NCI-H1092 (cell line): ENCODE results near the gene SLC5A5.

ENCODE experiments used
- DNase-seq: peaks from one replicate; lab custom pipeline; 2025; lab: John Stamatoyannopoulos, UW

SLC5A5 gene

DNA sequence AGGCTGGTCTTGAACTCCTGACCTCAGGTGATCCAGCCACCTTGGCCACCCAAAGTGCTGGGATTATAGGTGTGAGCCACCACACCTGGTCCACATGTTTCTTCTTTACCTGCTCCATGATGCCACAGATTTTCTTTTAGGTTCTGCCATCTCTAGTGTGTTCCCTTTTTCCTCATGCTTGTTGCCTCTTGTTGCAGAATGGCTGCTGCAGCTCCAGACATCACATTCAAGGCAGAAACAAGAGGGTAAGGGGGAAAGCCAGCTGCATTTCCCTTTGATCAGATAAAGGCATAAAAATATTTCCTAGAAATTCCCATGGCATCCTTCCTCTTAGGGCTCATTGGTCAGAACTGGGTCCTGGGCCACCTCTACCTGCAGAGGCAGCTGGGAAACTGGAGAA lies 48.8 kb downstream of the SLC5A5 start:
- DNase-seq = no peak

GRCh38 chr19:17922138-17922537 lies 50.4 kb downstream of the SLC5A5 start:
- DNase-seq = no peak

DNA sequence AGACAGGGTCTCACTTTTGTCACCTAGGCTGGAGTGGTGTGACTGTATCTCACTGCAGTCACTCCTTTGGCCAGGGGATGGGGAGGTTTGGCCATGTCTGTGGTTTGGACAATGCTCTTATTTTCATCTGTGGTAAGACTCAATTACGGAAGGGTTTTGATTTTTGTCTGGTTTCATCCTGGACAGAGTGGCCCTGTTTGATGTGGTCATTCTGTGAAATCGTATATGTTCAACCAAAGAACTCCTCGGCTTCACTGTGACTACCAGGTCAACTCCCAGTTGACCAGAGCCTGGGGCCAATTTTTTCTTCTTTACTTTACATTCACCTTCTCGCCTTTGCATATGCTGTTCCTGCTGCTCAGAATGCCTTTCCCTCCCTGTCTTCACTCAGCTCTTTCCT lies 54.3 kb downstream of the SLC5A5 start:
- no peak for DNase-seq

DNA sequence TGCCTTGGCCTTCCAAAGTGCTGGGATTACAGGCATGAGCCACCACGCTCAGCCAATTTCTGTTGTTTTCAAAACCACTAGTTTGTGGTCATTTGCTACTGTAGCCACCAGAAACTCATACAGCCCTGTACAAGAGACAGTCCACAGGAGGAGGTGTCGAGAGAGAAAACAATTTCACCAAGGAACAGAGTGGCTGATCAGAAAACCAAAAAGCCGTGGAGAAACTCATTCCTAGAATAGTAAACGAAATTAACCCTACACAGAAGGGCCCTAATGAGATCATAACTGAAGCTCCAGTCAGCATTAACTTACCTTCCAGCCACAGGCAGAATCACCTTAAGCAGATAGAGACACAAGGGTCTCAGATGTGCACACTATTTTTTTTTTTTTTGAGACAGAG lies 57.3 kb downstream of the SLC5A5 start:
- DNase-seq = no peak

DNA sequence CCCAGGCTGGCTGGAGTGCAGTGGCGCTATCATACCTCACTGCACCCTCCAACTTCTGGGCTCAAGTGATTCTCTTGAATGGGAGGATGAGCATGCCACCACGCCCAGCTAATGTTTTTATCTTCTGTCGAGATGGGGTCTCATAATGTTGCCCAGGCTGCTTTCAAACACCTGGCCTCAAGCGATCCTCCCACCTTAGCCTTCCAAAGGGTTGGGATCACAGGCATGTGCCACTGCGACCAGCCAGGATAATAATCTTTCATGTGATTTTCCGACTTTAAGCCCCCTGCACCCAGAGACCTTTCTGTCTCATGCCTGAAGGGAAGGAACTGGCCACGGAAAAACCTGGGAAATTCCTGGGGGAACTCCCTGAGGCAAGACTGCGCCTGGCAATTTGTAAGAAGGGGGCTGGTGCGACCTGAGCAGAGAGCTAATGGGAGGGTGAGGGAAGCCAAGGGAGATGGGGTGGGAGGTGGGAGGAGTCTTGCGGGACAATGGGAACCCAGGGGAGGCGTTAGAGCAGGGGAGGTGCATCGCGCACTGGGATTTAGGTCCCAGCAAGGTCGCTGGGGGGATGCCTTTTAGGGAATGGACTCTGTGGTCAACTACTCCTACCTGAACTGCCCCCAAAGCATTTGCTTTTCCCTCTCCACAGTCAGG lies 59.9 kb downstream of the SLC5A5 start:
- DNase-seq = no peak

GRCh38 chr19:17932485-17933338 lies 61.0 kb downstream of the SLC5A5 start, which contains the start of gene CCDC124:
Gene CCDC124, plus strand, starts transcription at chr19:17933015. Its CDS starts 3,406 bp downstream, at chr19:17936421.
- DNase-seq = peak; percentile 85

DNA sequence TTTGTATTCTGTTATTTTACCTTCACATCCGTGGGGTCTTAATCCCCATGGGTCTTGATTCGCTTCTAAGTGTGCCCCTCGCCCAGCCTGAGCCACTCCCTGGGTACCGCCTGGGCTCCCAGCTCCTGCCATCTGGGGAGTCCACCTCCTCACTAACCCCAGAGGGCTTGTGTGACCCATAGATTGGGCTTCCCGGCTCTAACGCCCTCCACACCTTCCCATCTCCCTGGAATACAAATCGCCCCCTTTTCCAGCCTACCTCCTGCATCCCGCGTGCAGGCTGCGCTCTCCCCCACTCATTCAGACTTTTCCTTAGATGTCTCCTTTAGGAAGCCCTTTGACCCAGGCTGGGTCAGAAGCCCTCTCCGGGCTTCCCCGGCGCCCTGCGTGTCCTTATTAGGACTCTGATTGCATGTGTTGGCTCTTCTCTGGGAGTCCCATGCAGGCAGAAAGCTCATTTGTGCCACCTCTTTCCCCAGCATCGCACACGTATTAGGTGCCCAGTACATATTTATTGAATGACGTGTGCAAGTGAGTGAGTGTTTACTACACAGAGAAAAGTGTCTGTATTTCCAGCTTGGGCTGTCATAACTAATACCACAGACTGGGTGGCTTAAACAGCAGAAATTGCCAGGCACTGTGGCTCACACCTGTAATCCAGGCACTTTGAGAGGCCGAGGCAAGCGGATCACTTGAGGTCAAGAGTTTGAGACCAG lies 61.8 kb downstream of the SLC5A5 start:
- no peak for DNase-seq

DNA sequence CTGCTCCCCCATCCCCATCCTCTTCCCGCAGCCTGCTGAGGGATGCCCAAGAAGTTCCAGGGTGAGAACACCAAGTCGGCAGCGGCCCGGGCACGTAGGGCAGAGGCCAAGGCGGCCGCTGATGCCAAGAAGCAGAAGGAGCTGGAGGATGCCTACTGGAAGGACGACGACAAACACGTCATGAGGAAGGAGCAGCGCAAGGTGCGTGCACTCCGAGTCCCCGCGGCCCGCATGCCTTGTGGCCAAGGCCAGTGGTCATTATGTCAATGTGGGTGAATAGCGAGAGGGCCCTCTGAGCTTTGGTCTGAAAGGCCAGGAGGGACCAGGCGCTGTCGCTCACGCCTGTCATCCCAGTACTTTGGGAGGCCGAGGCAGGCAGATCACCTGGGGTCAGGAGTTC lies 64.6 kb downstream of the SLC5A5 start:
- no peak for DNase-seq

GRCh38 chr19:17937371-17937900 lies 65.7 kb downstream of the SLC5A5 start:
- DNase-seq = no peak

GRCh38 chr19:17938092-17938845 lies 66.5 kb downstream of the SLC5A5 start:
- DNase-seq = peak; percentile 42

DNA sequence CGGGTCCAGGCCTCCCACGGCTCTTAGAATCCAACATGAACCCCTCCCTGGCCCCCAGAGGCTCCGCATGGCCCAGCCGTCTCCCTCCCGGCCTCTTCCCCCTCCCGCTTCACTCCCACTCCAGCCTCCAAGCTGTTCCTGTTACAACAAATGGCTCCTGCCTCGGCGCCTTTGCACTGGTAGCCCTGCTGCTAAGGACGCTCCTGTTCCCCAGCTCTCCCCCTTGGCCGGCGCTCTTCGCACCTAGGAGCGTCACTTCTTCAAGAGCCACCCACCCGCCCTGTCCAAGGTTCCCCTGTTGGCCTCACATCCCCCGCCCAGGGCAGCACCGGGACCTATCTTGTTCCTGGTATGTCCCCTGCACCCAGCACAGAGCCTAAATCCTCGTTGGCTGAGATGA lies 70.4 kb downstream of the SLC5A5 start:
- no peak for DNase-seq

DNA sequence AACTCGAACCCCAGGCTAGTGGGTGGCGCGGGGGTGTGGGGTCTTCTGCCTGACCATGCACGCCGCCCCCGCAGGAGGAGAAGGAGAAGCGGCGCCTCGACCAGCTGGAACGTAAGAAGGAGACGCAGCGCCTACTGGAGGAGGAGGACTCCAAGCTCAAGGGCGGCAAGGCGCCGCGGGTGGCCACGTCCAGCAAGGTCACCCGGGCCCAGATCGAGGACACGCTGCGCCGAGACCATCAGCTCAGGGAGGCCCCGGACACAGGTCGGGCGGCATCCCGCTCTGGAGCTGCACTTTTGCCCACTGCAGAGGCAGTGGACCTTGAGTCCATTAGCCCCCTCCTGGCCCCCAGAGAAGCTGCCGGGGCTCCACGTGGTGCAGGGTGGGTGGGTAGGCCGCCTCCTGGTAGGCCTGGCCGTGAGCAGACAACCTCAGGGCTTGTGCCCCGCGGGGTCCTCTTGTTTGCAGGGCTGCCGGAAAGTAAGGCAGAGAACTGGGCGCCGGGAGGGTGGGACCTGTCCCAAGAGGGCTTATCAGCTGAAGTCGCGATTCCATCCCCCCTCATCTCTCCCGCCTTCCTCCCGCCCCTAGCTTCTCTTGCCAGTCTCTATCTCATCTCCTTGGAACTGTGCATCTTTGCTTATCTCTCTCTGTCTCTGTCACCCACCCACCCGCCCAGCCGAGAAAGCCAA lies 71.0 kb downstream of the SLC5A5 start:
- no peak for DNase-seq

- no peak for DNase-seq
Measured at GRCh38 chr19:17943274-17944221, 71.8 kb downstream of the SLC5A5 start.

DNA sequence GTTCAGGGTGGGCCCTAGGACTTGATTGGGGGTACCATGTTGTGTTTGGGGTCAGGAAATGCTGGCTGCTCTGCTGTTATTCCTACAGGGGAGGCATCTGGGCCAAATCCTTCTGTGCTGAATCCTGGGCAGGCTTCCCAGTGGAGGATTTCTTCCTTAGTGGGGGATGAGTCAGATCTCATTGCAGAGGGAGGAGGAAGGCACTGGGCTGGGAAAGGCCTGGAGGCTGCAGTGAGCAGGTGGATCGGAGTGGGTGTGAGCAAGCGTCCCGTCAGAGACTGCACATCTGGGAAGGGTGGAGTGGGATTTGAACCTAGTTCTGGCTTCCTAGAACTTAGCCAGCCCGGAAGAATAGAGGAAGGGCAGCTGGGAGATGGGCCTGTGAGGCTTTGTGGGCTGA lies 72.6 kb downstream of the SLC5A5 start:
- no peak for DNase-seq
